Skin epidermis (tissue), 12 donors: Measurements from ENCODE around the gene FLG2.

ENCODE experiments used
- H3K27ac ChIP-seq, 21 experiments: fragments of 200-600 bp; sonication (generic) in 11 of 21; one replicate each; pipeline ENCODE4 v1.5.0; 2020; ENCODE audit warnings: mild to moderate bottlenecking in 3 of 21, inconsistent platforms in 2 of 21, moderate library complexity in 2 of 21
- H3K4me3 ChIP-seq, 7 experiments: fragments of 200-600 bp; sonication (generic) in 2 of 7; one replicate each; pipeline ENCODE4 v1.5.0; 2020; ENCODE audit warnings: inconsistent platforms in 2 of 7, mild to moderate bottlenecking in 2 of 7, moderate library complexity in 1 of 7

The FLG2 gene

DNA sequence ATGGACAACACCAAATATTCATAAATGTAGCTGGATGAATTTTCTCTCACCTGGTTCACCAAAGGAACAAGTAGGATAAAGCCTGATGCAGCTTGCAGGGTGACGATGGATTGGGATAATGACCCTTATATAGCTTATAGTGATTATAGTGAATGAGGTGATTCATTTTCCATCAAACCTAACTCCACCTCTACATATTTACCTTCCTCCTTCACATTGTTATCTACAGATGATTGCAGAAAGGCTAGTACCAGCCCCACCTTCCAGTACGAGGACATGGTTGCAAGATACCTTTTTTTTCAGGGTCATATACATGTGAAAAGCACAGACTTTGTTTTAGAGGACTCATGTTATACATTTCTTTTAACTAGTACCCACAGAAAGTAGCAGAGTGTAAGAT, at the start of gene FLG2:
Gene FLG2, minus strand, starts transcription at position 101 of the 400 bp plus-strand sequence. CDS start 1,122 bp downstream, outside the sequence.
- H3K27ac ChIP-seq: no peak within 1 kb of the TSS
- H3K4me3 ChIP-seq: no peak within 1 kb of the TSS

DNA sequence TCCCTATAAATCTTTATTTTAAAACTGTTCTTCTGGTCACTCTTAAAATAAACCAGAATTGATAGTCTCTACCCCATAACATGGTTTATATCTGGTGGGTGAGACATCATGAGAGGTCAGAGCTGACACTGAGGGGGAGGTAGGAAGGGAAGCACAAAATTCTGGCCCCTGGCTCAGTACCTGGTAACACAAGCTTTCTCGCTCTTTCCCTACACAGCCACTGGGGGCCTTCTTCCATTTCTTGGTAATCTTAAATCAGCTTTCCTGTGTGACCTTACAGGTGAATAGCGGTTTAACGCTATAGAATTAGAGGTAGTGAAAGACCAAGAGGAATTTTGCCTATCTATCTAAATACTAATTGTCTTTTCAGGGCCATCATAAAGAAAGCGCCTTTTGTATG, 48.9 kb upstream of the FLG2 start:
- no peak overlapping the region for H3K27ac ChIP-seq
- no peak overlapping the region for H3K4me3 ChIP-seq

DNA sequence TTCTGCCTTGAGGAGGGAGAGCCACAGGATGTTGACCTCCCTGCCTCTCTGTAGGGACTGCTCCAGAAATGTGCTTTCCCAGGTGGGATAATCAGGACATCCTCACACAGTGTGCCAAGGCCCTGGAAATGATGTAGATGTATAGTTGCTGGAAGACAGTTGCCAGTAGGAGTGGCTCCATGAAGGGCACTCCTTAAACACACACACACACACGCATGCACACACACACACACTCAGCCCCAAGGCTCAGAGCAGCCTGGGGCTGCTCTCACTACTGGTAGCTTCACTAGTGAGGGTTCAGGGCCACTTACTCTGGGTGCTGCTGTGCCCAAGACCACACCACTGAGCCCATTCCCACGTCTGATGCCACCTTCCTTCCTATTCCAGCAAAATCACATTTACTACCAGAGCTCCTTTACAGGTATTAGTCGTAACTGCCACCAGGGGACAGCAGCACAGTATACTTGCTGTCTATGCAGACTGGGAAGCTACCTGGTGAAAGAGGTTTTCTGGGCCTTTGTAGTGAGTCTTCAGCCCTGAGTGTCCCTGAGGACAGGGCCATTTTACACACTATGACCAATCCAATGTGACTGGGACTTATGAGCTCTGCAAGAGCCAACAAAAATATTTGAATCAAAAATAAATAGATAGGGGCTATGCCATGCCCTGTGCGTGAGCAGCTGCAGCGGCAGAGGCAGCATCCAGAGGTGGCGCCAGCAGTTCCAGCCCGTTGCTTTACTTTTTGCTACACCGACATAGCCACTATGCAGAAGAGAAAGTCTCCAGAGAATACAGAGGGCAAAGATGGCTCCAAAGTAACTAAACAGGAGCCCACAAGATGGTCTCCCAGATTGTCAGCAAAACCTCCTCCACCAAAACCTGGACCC, 39.2 kb upstream of the FLG2 start:
- no peak overlapping the region for H3K4me3 ChIP-seq

DNA sequence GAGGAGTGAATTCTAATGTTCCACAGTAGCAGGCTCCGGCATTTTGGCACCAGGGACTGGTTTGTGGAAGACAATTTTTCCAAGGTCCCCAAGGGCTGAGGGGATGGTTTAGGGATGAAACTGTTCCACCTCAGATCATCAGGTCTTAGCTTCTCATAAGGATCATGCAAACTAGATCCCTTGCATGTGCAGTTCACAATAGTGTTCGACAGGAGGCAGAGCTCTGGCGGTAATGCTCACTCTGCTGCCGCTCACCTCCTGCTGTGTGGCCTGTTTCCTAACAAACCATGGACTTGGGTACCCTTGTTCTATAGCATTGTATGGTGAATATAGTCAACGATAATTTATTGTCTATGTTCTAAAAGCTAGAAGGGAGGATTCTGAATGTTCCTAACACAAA, 37.7 kb upstream of the FLG2 start:
- H3K4me3 ChIP-seq: no peak overlapping the region
- no peak overlapping the region for H3K27ac ChIP-seq

More for the DNA sequence above, 39.2 kb upstream of the FLG2 start:
- H3K27ac ChIP-seq: no peak overlapping the region

DNA sequence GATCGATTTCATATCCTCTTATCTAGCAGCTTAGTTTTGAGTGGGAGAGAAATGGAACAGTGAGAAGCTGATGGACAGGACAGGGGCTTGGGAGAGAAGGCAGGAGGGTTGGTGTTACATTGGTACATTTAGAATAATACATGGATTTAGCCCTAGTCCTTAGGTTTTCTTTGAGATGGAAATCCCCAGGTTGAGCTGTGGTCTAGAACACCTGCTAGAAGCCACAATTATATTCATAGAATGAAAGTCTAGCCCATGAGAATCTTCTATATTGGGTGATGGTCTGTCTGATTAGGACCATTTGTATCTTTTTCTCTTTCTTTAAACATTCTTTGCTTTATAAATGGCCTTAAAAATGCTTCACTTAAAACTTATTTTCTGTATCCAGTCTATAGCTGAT, 34.3 kb upstream of the FLG2 start:
- Histone ChIP-seq H3K4me3 (no peak overlapping the region), H3K27ac (peak overlapping the region in 1 of 21 experiments; percentile 14)

DNA sequence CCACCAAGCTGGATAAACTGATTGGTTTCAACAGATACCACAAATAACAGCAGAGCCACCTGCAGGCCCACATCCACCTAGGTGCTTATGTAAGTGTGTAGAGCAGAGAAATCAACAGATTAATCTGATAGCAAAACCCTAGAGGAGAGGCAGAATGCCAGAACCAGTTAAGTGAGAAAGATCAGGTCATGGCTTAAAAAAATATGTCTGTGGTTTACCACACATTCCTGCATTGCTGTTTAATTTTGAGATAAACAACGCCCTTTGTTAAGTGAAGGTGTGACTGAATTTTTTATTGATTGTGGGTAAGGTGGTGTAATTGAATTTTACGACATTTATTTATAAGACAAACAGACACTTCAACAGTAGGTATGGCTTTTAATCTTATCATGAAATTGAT, 33.1 kb upstream of the FLG2 start:
- H3K4me3 ChIP-seq: no peak overlapping the region
- H3K27ac ChIP-seq: no peak overlapping the region

DNA sequence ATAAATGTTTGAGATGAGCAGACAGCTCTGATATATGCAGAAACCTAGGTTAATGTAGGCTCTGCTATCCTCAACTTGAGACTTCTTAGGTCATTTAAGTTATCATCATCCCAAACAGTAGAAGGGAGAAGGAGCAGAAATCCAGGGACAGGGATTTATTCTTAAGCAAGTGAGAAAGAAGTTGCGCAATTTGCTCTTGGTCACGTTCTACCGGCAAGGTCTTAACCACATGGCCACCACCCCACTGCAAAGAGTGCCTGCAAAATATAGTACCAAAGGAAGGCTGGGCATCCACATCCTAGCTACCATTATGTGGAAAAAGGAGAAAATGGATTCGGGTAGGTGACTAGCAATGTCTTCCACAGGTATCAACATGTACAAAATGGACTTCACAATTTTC, 29.1 kb upstream of the FLG2 start:
- no peak overlapping the region for H3K4me3 ChIP-seq
- no peak overlapping the region for H3K27ac ChIP-seq

DNA sequence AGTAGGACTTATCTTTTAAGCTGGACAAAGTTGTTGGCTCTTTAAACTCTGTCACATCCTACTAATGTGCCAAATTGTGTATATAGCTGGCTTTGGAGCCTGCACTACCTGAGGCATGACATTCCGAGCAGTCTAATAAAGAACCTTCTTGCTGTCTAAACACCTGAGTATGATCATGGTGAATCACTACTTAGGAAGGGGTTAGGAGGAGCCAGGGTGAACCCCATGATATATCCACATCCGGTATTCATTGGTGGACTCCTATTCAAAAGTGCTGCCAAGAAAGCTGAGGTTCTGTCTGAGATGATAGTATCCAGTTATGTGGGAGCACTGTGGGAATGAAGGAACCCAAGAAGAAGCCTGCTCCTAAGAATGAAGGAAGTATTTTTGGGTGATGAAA, 27.1 kb upstream of the FLG2 start:
- H3K27ac ChIP-seq: no peak overlapping the region
- H3K4me3 ChIP-seq: no peak overlapping the region

DNA sequence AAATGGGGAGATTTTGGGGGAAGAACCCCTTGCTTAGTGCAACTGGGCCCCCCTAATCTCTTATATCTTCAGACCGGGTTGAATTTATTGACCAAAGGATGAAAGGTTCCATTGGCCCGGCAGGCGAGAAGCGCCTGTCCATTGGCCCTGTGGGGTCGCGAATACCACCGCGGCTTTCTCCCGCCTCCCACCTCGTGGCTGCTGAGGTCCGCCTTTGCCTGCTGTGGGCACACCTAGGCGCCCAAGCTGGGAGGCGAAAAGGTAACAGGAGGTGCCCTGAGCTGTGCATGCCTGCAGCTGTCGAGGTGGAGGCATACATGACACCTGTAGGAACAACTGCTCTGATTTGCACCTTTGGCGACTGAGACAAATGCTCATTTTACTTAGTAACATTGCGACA, 21.1 kb upstream of the FLG2 start:
- H3K27ac ChIP-seq: no peak overlapping the region
- H3K4me3 ChIP-seq: no peak overlapping the region

DNA sequence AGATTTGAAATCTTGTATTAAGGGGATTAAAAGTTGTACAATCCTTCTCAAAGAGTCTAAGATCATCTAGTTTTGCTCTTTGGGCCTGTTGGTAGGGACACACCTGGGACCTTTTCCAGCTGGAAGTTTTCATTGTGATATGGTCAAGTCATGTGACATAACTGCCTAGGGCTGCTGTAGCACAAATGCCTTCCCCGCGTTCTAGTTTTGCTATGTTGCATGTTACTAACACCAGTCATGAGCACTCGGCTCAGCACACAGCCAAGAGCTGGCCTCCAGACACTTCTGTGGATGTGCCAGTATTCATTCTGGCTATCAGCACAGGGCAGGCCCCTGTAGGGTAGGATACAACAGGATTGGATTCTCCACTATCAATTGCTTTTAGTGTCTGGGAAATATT, 14.6 kb upstream of the FLG2 start:
- Histone ChIP-seq H3K4me3 (no peak overlapping the region), H3K27ac (no peak overlapping the region)

DNA sequence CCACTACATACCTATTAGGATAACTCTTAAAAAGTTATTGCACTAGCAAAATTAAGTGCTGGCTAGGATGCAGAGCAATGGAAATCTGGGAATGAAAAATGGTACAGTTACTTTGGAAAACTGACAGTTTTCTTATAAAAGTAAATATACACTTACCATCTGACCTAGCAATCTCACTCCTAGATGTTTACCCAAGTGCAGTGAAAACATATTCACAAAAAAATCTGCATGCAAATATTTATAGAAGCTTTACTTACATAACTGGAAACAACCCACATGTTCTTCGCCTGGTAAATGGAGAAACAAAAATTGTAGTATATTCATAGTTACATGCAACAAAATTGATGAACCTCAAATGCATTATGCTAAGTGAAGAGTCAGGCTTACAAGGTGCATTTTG, 12.9 kb upstream of the FLG2 start:
- no peak overlapping the region for H3K4me3 ChIP-seq
- no peak overlapping the region for H3K27ac ChIP-seq

DNA sequence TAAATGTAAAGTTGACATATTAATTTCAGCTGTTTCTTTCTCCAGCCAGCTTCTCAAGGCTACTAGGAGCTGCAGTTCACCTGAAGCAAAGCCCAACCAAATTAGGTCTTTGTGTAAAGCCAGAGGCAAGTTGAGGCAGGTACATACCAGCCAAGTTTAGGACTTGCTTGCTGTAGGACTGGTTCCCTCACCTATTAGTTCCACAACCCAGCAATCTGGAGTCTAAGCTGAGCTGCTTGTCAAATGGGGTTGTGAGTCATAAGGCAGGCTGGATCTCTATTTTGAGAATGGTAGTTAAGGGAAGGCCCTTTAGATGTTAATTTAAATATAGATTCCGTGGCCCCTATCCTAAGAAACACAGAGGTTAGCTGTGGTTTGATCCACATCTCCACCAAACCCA, 7.6 kb upstream of the FLG2 start:
- peak overlapping the region in 8 of 21 experiments; percentile 4 to 59 (median 34) for H3K27ac ChIP-seq

DNA sequence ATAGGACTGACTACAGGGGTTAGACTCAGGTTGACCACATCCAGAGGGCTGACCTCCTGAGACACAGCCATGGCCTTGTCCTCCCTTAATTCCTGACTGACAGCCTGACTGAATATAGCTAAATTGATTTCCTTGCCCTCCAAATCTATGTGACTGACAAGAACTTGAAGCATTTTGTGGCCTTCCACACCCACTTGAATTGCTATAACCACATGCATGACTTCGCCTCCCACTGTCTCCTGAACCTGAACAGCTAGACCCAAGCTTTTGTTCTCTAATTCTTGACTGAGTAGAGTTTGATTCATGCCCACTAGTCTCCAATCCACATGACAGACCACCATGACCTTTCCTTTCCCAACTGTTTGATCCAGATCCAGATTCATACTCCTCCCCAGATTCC, 3.1 kb downstream of the FLG2 start:
- Histone ChIP-seq H3K27ac (no peak overlapping the region), H3K4me3 (no peak overlapping the region)

More for the DNA sequence above, 7.6 kb upstream of the FLG2 start:
- no peak overlapping the region for H3K4me3 ChIP-seq

DNA sequence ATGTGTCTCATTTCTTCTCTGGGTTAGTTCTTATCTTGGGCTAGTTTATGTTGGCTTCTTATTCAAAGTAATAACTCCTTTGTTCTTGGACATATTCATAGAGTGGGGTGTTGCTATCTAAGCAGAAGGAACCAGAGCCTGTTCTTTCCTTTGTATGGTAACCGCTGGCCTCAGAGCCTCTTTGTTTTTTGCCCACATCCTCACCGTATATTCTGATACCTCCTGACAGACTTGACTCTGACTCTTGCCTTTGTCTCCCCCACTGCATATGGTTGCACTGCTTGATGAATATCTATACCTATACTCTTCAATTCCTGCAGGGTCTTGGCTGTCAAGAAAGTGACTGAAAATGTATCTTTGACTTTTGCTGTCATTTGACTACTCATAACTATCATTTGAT, 10.2 kb downstream of the FLG2 start:
- no peak overlapping the region for H3K27ac ChIP-seq

DNA sequence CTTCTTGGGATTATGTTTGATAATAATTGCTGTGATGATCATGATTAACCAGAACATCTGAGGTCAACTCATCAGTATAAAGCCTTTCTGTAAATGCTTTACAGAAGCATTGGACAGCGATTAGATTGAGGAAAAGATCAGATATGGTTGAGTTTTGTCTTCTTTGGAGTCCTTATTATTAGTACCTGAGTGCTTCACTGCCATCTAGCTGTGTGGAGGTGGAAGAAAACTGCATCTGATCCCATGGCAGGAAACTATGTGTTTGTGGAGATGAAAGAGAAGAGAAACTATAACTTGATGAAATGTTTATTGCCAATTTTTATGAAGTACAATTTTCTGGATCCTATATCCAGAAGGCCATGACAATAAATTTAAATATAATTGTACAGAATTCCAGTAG, 11.4 kb downstream of the FLG2 start:
- H3K4me3 ChIP-seq: no peak overlapping the region
- no peak overlapping the region for H3K27ac ChIP-seq

More for the DNA sequence above, 10.2 kb downstream of the FLG2 start:
- no peak overlapping the region for H3K4me3 ChIP-seq

DNA sequence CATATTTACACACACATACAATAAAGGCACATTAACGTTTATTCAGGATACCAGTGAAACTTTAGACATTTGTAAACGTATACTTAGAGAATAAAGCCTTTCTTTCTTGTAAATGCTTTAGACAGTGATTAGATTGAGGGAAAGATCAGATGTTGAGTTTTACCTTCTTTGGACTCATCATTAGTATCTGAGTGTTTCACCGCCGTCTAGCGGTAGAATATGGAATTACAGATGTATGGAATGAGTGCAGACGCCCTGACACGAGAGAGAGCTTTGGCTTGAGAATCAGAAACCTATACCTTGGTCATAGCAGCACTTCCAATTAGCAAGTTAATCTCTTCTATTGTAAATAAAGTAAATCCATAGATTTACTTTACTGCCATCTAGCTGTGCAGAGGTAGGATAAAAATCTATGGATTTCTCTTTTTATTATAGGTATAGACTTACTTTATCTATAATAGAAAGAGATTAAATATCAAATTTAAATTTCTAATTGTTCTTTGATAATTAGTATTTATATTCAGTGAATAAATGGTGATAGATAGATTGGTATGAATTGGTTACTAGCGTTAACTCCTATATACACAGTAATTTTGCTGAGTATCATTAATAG, 12.6 kb downstream of the FLG2 start:
- no peak overlapping the region for H3K27ac ChIP-seq

DNA sequence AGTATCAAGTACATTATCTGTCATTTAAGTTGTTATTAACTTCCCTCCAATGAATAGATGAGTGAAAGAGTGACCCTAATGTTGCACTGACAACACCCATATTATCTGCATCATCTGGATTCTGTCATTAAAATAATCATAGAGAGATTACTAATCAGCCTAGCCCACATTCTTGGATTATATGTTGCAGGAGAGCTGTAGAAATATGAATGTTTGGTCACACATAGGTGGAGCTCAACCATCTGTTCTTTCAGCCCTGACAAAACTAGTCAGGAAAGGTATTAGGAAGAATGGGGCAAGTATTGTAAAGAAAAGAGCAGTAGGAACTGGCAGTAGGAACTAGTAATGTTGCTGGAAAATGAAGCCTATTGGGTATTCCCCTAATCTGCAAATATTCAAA, 15.4 kb downstream of the FLG2 start:
- H3K4me3 ChIP-seq: no peak overlapping the region
- no peak overlapping the region for H3K27ac ChIP-seq

More for the DNA sequence above, 12.6 kb downstream of the FLG2 start:
- H3K4me3 ChIP-seq: no peak overlapping the region

DNA sequence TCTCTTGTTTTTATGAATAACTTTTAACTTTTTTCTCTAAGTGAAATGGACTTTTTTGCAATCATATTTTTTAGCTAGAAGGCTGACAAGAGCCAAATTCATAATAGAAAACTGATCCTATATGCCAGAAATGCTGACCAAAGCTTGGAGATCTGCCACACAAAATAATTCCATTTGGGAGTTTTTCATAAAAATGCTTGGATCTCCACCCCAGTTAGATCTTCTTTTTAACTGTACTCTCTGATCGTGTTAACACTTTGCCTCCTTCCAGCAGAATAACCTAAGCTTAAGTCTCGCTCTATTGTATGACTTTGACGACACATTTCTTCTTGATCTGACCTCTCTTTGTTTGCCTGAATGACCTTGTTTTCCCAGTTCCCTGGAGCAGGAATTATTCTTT, 16.8 kb downstream of the FLG2 start:
- H3K27ac ChIP-seq: no peak overlapping the region
- H3K4me3 ChIP-seq: no peak overlapping the region

DNA sequence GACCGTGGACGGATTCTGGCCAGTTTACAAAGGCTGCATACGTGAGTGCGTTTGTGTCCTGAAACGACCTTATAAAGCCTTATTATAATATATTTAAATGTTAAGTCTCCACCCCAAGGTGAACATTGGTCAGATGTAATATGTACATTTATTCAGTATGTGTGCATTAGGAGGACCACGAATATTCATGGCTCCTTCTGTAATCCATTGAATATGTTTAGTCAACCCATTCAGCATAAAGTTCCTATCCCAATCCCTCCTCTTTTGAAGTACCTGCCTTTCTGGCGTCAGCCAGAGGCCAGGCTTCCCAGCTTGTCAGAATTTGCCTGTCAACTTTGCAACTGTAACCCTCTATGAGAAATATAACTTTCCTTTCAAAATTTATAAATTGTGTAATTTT, 24.4 kb downstream of the FLG2 start:
- Histone ChIP-seq H3K4me3 (no peak overlapping the region), H3K27ac (no peak overlapping the region)

DNA sequence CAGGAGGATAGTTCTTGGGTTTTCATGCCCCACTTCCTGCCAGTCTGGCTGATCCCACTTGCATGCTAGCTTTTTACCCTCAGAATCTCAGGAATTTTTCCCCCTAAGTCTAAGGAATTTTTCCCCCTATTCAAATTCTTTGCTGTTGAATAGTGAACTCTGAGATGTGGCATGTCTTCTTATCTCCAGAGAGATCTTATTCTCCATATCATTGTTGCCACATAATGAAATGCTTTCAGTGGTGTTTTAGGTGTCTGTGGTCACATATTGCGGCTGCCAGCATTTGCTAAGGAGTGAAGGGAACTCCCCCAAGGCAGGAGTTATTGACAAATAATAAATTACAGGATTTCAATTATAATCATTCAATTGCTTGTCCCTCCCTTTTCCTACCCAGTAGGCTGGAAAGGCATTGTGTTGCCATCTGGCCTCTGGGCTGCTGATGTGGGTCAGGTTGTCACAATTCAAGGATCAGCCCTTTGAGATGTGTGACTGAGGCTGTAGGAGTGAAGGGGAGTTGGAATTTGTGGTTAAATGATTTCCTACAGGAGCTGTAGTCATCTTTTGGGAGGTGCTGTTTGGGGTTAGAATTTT, 30.9 kb downstream of the FLG2 start:
- Histone ChIP-seq H3K4me3 (no peak overlapping the region), H3K27ac (no peak overlapping the region)

DNA sequence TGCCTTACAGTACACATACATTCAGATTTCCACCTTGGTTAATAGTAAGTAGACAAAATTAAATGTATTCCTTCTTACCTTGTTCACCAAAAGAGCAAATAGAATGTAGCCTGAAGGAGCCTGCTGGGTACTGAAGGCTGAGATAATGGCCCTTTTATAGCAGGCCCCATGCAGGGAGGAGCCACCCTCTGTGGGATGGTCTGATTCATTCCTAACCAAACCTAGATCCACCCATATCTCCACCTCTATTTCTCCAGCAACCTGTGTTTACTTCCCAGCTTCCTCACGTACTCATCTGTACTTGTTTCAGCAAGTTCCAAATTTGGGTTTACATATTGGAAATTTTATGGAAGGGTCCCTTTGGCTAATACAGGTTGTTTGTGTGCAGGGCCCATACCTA, 34.7 kb downstream of the FLG2 start, which contains the start of gene FLG:
Gene FLG, minus strand, starts transcription at position 129 of the 400 bp plus-strand sequence. CDS start 9,783 bp downstream, outside the sequence.
- Histone ChIP-seq H3K27ac (peak within 1 kb of the TSS in 1 of 21 experiments; percentile 11), H3K4me3 (peak within 1 kb of the TSS in 1 of 7 experiments; percentile 5)
